ENCODE data around the gene PTHLH. TPM values are rescaled to one million over a fixed set of nuclear protein-coding genes. Genes with fewer than 3 reads are reported as not detected.
A peak's percentile ranks its signal among the peaks of the same experiment; 100 is the strongest.

Gene PTHLH
- polyA plus RNA-seq, 1 of the 3 experiments (the other 2 are of a cell fraction): 29.0 TPM

- WGBS (ENCODE audit: low lambda C conversion rate): 89% methylated on average over 1 of the region's 1 CpG
- peak; percentile 38; the same call in 1 of the 2 replicates for TF ChIP-seq TCF12 (IDR thresholded peaks at IDR 0.05)
- TF ChIP-seq GATA2 (CRISPR knock-in tag; IDR thresholded peaks at IDR 0.05): no peak
- no peak for DNase-seq
- Histone ChIP-seq H2AFZ (ENCODE audit: low read depth) (no peak overlapping the region), H3K4me2 (no peak overlapping the region), H3K27me3 (ENCODE audit: insufficient read depth) (no peaks in the 10 kb centered on the region), H3K9ac (no peak overlapping the region), H3K9me2 (no peaks in the 10 kb centered on the region), H4K20me1 (ENCODE audit: insufficient read depth) (no peaks in the 10 kb centered on the region), H3F3A (replicated peaks; ENCODE audit: insufficient read depth) (no peaks in the 10 kb centered on the region), H3K9me3 (no peaks in the 10 kb centered on the region), H3K27ac (ENCODE audit: low read depth in 2 of 2, low read length in 1 of 2) (no peak overlapping the region), H3K4me3 (ENCODE audit: low read depth in 2 of 2, low read length in 1 of 2) (no peak overlapping the region), H3K79me2 (ENCODE audit: insufficient read depth) (no peaks in the 10 kb centered on the region), H3K4me1 (ENCODE audit: control insufficient read depth in 1 of 2, insufficient read depth in 2 of 2, low read depth in 1 of 2, low read length in 1 of 2) (no peaks in the 10 kb centered on the region), H3K36me3 (replicated peaks in 1 of 2; ENCODE audit: control insufficient read depth in 1 of 2, insufficient read depth in 2 of 2, low read length in 1 of 2) (no peaks in the 10 kb centered on the region)
- ChIA-PET CTCF (interaction anchor here (1.4 kb wide), 1 partner anchor 10 kb away, joined by 3 read pairs; no protein-coding TSS in a partner anchor), POLR2A (no interaction called here)
These were observed 26.1 kb downstream of the PTHLH start for GRCh38 chr12:27946421-27946820.

GRCh38 chr12:27940756-27941402, 31.7 kb downstream of the PTHLH start:
- Histone ChIP-seq H3K79me2 (ENCODE audit: insufficient read depth) (no peaks in the 10 kb centered on the region), H4K20me1 (ENCODE audit: insufficient read depth) (no peaks in the 10 kb centered on the region), H3K9me3 (no peaks in the 10 kb centered on the region), H3F3A (replicated peaks; ENCODE audit: insufficient read depth) (no peaks in the 10 kb centered on the region), H3K4me1 (ENCODE audit: control insufficient read depth in 1 of 2, insufficient read depth in 2 of 2, low read depth in 1 of 2, low read length in 1 of 2) (no peaks in the 10 kb centered on the region), H2AFZ (ENCODE audit: low read depth) (no peak overlapping the region), H3K27me3 (ENCODE audit: insufficient read depth) (no peaks in the 10 kb centered on the region), H3K36me3 (replicated peaks in 1 of 2; ENCODE audit: control insufficient read depth in 1 of 2, insufficient read depth in 2 of 2, low read length in 1 of 2) (no peaks in the 10 kb centered on the region), H3K9ac (no peak overlapping the region), H3K27ac (ENCODE audit: low read depth in 2 of 2, low read length in 1 of 2) (no peak overlapping the region), H3K9me2 (no peaks in the 10 kb centered on the region), H3K4me2 (no peak overlapping the region), H3K4me3 (ENCODE audit: low read depth in 2 of 2, low read length in 1 of 2) (peak overlapping the region in 1 of 2 experiments; percentile 11; a peak in 1 of 4 replicates)
- 20% methylated on average over 4 of the region's 4 CpGs for WGBS (ENCODE audit: low lambda C conversion rate)
- CTCF ChIA-PET: interaction anchor here (0.6 to 3.9 kb wide), 36 partner anchors 8 to 932 kb away, joined by 3 to 50 read pairs (median 4); partner anchors contain the start of genes KLHL42 and MANSC4
- peak; percentile 69 for DNase-seq
- POLR2A ChIA-PET: interaction anchor here (1.2 kb wide), 1 partner anchor 161 kb away, joined by 3 read pairs; the partner anchor contains the start of genes KLHL42 and MANSC4
- TF ChIP-seq RAD21 (IDR thresholded peaks at IDR 0.05; ENCODE audit: low read length): peak; percentile 74
- TF ChIP-seq CTCF (IDR thresholded peaks at IDR 0.05): peak; percentile 94
- no peak for TF ChIP-seq GABPA (IDR thresholded peaks at IDR 0.05; ENCODE audit: low read depth)
- no peak for TF ChIP-seq MXI1 (IDR thresholded peaks at IDR 0.05; ENCODE audit: low read depth, low read length)
- peak; percentile 85 for TF ChIP-seq SMC3 (IDR thresholded peaks at IDR 0.05; ENCODE audit: low read depth, low read length)
- 0 out of 2 replicates have a peak, but pooled peaks have one; percentile 34 for TF ChIP-seq SIN3A (IDR thresholded peaks at IDR 0.05; ENCODE audit: borderline replicate concordance, low read depth, low read length)

GRCh38 chr12:27940245-27940644, 32.3 kb downstream of the PTHLH start:
- Histone ChIP-seq H3K9me3 (no peaks in the 10 kb centered on the region), H4K20me1 (ENCODE audit: insufficient read depth) (no peaks in the 10 kb centered on the region), H3K9me2 (no peaks in the 10 kb centered on the region), H3K36me3 (replicated peaks in 1 of 2; ENCODE audit: control insufficient read depth in 1 of 2, insufficient read depth in 2 of 2, low read length in 1 of 2) (no peaks in the 10 kb centered on the region), H3K79me2 (ENCODE audit: insufficient read depth) (no peaks in the 10 kb centered on the region), H3K4me1 (ENCODE audit: control insufficient read depth in 1 of 2, insufficient read depth in 2 of 2, low read depth in 1 of 2, low read length in 1 of 2) (no peaks in the 10 kb centered on the region), H3K9ac (no peak overlapping the region), H3F3A (replicated peaks; ENCODE audit: insufficient read depth) (no peaks in the 10 kb centered on the region), H3K4me2 (no peak overlapping the region), H2AFZ (ENCODE audit: low read depth) (no peak overlapping the region), H3K27ac (ENCODE audit: low read depth in 2 of 2, low read length in 1 of 2) (no peak overlapping the region), H3K27me3 (ENCODE audit: insufficient read depth) (no peaks in the 10 kb centered on the region), H3K4me3 (ENCODE audit: low read depth in 2 of 2, low read length in 1 of 2) (no peak overlapping the region)
- CTCF ChIA-PET: interaction anchor here (0.6 to 3.9 kb wide), 29 partner anchors 9 to 933 kb away, joined by 3 to 50 read pairs (median 4); no protein-coding TSS in a partner anchor
- POLR2A ChIA-PET: interaction anchor here (1.2 kb wide), 1 partner anchor 161 kb away, joined by 3 read pairs; the partner anchor contains the start of genes KLHL42 and MANSC4
- DNase-seq: no peak
- WGBS (ENCODE audit: low lambda C conversion rate): 75% methylated on average over 4 of the region's 4 CpGs
- TF ChIP-seq CHD2 (IDR thresholded peaks at IDR 0.05; ENCODE audit: low read length, partially characterized antibody) (no peak), SMC3 (IDR thresholded peaks at IDR 0.05; ENCODE audit: low read depth, low read length) (no peak), EZH2phosphoT487 (IDR thresholded peaks at IDR 0.05; ENCODE audit: borderline replicate concordance, low read depth) (no peak), SIN3A (IDR thresholded peaks at IDR 0.05; ENCODE audit: borderline replicate concordance, low read depth, low read length) (no peak), MEF2A (IDR thresholded peaks at IDR 0.05; ENCODE audit: borderline replicate concordance, low read depth) (no peak), TAF1 (IDR thresholded peaks at IDR 0.05; ENCODE audit: borderline replicate concordance, low read depth, low read length) (no peak), CTCF (IDR thresholded peaks at IDR 0.05) (no peak), USF1 (IDR thresholded peaks at IDR 0.05; ENCODE audit: borderline replicate concordance, low read depth) (no peak), USF2 (IDR thresholded peaks at IDR 0.05; ENCODE audit: borderline replicate concordance, low read depth, low read length) (no peak)

Data from SK-N-SH (cell line).